HCEC 1CT (cell line): ENCODE results near the gene TMED5.
A peak's percentile ranks its signal among the peaks of the same experiment; 100 is the strongest.
"Not testable (repeated sequence)": the region's sequence is repeated elsewhere in the genome, so short reads cannot be mapped to it uniquely, and the experiment has no call there.

Experiments used
- DNase-seq: peaks from one replicate; pipeline ENCODE4 v3.0.0-alpha.2; 2017

The TMED5 gene

DNA sequence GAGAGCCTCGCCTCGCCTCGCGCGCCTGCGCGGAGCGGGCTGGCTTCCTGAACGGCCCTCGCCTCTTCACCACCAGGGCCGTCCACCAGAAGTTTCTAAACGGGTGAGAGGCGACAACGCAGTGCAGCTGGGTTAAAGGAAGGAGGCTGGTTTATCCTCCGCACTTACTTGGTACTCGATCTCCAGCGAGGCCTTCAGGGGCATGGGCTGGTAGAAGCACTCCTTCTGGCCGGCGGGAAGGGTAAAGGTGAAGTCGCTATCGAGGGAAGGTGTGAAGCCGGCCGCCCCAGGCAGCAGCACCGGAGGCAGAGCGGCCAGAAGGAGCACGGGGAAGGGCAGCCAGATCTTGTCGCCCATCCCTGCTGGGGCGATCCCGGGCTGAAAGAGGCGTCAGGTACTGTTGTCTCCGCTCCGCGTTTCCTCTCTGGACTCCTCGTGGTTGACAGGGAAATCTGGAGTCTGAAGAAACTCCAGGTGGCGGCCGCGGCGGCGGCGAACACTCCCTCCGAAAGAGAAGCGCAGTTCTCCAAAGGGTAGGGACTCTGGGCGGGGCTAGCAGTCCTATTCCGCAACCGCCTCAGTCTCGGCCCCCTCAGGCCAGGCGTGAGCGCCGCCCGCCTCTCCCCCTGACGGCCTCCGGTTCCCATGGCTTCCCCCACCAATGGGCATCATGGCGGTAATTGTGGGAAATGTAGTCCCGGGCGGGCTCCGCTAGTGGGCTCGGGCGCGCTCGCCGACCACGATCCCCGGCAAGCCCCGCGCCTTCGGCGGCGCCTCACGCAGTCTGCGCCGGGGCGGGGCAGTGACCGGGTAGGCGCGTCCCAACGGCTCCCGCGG is at the start of gene TMED5:
Gene TMED5 (minus strand): TSS at position 528 of the 837 bp plus-strand sequence. CDS start 171 bp downstream, at position 357.
- DNase-seq = peak; percentile 99

DNA sequence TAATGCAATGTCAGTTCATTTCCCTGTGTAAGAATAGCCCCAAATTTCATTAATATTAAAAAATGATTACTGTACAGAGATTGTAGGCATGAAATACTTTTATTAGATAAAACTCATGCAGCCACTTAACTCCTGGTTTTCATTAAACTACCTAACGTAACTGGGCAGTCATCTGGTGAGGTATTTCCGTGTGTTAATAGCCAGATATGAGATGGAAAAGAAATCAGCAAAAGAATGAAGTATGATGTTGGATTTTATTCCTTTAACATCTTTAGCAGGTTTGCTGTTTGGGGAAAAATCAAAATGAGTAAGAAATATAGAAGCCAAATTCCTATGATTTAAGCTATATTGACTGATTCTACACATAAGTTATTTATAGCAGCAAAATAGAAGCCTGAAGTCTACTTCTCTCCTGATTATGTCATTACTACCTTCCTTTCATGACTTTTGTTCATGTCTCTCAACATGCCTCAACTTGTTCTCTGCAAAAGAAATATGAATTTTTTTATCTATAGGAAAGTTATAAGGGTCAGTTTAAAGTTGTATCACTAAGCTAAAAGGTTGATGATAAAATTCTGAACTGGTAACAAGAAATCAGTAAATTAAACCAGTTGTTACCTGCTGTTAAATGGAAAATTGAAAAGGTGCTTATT is 42.9 kb upstream of the TMED5 start:
- no peak for DNase-seq

DNA sequence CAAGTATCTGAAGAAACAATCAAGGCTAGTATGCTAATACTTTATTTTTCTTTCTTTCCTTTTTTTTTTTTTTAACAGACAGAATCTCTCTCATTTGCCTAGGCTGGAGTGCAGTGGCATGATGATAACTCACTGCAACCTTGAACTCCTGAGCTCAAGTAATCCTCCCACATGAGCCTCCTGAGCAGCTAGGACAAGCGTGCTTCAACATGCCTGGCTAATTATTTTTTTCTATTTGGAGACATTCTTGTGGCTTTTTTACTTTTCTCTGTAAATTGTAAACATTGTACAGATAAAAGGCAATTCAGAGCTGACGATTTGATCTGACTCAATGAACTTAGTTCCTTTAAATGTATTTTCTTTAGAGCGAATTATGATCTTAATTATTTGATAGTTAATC is 41.7 kb upstream of the TMED5 start:
- no peak for DNase-seq

DNA sequence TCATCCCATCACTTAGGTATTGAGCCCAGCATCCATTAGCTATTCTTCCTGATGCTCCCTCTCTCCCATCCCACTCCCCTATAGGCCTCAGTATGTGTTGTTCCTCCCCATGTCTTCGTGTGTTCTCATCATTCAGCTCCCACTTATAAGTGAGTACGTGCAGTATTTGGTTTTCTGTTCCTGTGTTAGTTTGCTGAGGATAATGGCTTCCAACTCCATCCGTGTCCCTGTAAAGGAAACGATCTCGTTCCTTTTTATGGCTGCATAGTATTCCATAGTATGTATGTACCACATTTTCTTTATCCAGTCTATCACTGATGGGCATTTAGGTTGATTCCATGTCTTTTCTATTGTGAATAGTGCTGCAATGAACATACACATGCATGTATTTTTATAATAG is 40.5 kb upstream of the TMED5 start:
- DNase-seq = not testable (repeated sequence)

DNA sequence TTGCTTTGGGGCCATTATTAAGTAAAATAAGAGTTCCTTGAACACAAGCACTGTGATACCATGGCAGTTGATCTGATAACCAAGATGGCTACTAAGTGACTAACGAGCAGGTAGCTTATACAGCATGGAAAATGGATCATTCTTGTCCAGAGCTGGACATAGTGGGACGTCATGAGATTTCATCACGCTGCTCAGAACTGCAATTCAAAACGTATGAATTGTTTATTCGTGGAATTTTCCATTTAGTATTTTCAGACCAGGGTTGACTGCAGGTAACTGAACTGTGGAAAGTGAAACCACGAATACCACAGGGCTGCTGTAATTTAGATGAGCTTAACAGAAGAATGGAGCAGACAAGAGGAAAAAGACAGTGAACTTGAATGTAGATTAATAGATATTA is 39.2 kb upstream of the TMED5 start:
- no peak for DNase-seq

DNA sequence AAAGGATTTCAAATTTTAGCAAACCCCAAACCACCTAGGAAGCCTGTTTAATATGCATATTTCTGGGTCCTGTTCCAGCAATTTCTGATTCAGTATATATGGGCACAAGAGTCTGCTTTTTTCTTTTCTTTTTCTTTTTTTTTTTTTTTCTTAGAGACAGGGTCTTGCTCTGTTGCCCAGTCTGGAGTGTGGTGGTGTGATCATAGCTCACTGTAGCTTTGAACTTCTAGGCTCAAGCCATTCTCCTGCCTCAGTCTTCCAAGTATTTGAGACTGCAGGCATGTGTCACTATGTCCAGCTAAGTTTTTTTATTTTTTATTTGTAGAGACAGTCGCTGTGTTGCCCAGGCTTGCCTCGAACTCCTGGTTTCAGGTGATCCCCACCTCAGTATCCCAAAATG is 35.1 kb upstream of the TMED5 start:
- DNase-seq = no peak

DNA sequence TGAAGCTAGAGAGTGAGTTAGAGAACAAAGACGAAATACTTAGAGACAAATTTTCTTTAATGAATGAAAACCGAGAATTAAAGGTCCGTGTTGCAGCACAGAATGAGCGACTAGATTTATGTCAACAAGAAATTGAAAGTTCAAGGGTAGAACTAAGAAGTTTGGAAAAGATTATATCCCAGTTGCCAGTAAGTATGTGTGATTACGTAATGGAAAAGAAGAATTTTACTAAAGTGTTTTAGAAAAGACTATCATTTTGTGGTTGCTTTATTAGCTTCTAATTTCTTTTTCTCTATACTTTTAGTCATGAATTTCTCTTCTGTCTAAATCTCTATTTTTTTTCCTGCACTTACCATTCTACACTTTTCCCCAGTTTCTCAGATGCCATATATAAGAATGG is 27.0 kb upstream of the TMED5 start:
- no peak for DNase-seq

DNA sequence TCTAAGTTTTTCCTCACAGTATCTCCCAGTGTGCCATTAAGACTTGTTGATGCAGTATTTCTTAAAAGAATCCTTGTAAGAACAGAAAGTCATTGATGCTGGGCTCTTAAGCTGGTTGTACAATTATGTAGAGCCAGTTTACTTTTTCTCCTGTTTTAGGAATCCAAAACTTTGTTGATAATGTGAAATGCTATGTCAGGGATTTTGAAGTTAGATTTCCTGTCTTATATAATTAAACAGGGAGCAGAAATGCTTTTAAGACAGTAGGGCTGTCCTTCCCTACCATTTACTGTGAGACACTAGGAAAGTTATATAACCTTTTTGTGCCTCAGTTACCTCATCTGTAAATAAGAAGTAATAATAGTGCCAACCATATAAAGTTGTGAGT is 26.3 kb upstream of the TMED5 start:
- no peak for DNase-seq

DNA sequence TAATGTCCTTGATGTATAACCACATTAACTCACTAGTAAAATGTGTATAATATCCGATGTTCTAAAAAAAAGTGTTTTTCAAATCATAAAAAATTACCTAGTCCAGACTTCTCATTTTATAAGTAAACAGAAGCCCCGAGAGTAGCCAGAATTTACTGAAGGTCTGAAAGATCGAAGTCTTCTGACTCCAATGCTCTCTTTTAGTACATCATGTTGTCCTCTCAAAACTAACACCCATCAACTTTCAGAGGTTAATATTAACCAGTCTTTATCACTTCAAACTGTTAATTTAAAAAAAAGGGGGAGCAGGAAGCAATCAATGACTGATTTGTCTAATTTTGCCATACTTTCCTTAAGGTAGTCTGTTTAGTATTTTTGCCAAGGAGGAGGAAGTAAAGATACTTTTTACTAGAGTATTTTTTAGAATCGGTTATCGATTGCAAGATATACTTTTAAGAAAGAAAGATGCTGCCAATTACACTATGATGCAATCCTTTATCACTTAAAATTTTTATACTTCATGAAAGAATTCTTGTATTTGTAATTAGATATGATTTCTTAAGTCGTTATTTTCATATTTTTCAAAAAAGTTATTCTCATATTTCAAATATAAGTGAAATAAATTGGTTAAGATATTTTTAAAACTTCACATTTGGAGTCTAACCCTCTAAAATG is 25.8 kb upstream of the TMED5 start:
- DNase-seq = no peak

DNA sequence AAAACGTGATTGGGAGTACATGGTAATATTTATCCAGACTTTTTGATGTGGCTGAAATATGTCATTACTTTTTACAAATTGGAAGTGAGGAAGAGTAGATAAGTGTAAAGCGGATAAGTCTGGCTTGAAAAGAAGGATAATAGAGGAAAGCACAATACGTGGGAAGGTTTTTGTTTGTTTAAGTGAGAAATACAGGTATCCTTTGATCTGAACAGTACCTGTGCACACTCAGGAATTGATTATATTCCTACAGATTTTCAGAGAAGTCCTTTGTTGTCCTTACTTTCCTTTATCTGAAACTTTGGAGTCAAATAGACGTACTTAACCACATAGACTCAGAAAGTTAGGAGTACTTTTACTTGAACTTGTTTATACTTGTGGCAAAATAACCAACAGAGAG is 20.5 kb upstream of the TMED5 start:
- no peak for DNase-seq

DNA sequence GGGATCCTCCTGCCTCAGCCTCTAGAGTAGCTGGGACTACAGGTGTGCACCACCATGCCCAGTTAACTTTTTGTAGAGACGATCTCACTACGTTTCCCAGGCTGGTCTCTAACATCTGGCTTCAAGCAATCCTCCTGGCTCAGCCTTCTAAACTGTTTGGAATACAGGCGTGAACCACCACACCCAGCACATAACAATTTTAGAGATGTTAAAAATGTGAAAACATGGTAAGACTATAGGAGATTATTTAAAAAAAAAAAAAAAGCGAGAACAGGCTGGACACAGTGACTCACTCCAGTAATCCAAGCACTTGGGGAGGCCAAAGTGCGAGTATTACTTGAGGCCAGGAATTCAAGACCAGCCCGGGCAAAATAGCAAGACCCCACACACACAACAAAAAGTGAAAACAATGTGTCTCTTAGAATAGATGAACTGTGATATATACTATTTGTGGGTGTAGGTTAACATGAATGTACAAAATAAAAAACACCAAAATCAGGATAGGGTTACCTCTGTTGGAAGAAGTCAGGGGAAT is 19.9 kb upstream of the TMED5 start:
- DNase-seq = no peak

DNA sequence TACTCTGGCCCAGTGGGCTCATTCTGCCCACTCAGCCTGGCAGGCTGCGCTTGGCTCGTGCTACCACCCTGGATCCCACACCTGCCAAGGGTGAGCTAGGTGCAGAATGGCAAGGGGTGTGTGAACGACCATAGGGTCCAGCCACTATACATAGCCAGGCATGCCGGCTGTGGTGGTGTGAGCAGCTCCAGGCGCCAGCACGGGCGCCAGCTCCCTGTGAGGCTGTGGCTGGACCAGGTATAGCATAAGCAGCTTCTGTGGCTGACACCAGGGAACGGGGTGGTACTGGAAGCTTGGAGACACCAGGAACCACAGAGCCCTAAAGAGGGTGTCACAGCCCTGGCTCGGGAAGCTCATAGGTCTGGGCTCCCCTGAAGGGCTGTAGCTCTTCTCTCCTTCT is 18.9 kb upstream of the TMED5 start:
- DNase-seq = no peak

DNA sequence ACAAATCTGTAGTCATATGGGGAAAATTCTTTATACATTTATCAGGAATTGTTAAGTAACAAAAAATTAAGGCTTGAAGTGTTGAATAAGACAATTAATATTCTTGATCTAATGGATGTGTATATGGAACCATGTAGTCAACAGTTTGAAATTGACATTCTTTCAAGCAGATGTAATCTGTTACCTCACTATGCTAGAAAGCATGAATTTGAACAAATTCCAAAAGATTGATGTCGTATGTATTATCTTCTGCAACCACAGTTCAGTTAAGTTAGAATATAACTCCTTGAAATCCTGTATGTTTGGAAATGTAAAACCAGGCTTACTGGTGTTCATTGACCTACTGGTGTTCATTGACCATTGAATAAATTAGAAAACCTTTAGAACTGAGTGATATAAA is 16.4 kb upstream of the TMED5 start:
- no peak for DNase-seq

DNA sequence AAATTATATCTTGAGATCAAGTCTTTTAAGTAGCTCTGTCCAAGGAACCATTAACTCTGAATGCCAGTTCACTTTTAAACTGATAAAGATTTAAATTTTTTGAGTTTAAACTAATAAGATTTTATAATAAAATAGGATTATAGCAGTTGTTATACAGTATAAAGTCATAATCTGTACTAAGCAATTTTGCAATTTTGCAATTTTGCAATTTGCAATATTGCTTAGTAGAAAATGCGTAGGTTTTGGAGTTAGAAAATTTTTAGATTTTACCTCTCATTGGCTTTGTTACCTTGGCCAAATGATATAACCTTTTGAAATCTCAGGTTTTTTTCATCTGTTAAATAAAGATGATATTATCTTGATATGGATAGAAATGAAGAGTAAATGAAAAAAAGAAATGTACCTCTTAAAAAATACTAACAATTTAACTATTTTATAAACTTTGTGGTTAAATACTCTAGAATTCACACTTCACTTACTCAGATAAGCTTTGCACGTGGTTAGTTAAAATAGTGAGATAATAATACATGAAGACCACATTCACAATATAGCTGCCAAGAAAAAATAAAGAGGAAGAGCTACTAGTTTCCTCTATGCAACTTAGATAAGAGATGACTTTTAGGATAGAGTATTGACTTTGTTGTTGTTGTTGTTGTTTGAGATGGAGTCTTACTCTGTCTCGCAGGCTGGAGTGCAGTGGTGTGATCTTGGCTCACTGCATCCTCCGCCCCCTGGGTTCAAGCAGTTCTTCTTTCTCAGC is 14.2 kb upstream of the TMED5 start:
- DNase-seq = no peak

DNA sequence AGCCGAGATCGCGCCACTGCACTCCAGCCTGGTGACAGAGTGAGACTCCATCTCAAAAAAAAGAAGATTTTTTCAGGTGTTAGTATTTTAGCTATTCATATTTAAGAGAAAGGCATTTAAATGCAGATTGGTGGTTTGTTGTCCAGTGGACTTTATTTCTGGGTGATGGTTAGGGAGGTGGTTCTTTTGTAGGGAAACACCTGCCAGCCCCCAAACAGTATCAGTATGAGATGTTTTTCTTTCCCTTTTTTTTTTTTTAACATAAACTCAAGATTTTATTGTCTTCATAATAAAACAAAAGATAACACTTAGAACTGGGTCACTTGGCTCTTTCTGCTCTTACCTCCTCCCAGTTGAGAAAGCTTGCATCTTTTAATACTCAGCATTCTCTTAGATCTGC is 10.2 kb upstream of the TMED5 start:
- DNase-seq = no peak

DNA sequence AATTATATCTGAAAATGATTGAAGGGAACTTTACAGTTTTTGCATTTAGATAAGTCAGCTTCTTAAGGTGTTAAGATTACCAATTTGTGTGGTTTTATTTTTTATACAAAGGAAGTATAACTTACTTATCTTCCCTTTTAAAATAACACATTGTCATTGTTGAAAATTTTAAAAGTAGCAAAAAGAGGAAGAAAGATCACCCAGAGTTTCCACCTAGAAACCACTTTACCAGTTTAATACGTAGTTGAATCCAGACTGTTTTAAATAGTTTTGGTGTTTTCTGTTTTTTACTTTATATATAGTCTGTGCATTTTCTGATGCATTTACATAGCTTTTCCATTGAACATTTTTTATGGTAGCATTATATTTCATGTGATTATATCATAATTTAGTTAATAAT is 6.5 kb upstream of the TMED5 start:
- DNase-seq = no peak

DNA sequence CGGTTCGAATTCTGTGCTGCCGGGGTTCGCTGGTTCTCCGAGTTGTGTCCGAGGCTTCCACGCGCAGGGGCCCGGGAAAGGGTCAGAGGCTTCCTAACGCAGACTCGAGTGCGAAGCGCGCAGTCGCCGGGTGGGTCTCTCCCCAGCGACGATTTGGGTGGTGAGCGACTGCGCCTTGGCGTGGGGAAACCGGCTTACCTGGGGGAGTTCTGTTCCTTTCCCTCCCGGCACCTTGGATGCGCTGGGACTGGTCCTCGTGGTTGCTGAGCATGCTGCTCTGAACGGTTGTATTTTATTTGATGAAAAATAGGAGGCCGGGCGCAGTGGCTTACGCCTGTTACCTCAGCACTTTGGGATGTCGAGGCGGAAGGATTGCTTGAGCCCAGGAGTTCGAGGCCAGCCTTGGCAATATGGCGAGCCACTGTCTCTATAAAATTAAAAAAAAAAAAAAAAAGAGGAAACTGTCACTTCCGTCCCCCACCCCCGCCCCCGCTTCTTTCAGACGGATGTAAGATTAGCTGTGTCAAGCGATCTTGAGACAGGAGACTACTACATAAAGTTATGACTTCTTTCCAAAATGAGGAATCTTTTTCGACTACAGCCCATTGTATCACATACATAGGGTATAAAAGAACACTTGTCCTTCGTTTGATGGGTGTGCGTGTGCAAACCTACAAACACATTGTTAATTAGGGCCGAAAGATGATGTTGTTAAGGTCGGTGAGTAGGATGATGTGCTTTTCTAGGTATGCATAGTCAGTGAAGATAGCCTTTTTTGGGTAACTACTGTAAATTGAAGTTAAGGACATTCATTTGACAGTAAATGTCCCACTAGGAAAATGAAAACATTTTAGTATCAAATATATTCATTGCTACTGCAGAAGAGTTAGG is 755 bp upstream of the TMED5 start, which contains the start of gene CCDC18:
Gene CCDC18 (plus strand): TSS at position 2 of the 891 bp plus-strand sequence. CDS start 2,638 bp downstream, outside the sequence.
- peak; percentile 25 for DNase-seq

DNA sequence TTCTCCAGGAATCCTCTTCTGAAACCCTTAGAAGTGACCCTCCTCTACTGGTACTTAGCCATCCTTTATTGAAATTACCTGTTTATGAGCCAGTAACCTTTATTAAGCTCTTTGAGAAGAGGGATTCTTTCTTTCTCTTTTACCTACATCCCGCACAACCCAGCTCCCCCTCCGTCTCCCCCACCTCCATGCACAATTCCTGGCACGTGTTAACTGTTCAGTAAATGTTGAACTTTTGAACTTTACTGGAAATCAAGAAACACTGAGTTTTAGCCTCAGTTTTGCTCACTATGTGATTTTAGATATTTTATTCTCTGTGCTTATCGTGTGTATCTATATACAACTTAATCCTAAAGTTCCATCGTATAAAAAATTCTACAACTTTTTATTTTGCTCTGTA is 1.8 kb downstream of the TMED5 start:
- DNase-seq = no peak

DNA sequence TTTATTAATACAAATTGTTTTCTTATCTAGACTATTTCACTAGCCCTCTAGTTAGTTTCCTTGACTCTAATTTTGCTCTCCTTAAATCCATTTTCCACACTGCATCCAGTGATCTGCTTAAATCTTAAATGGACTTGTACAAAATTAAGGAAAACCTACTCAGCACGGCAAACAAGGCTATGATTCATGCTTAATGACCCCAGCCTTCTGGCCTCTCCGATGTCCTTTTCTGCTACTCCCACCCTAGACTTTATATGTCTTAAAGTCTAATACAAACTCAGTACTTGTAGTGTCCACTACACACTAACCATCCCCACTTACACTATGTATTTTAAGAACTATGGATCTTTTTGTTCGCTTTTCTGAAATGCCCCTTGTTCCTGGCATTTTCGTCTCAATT is 2.2 kb downstream of the TMED5 start:
- peak; percentile 41 for DNase-seq

DNA sequence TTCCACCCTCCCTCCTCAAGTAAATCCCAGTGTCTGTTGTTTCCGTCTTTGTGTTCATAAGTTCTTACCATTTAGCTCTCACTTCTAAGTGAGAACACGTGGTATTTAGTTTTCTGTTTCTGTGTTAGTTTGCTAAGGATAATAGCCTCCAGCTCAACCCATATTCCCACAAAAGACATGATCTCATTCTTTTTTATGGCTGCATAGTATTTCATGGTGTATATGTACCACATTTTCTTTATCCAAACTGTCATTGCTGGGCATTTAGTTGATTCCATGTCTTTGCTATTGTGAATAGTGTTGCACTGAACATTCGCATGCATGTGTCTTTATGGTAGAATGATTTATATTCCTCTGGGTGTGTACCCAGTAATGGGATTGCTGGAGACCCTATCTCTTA is 5.6 kb downstream of the TMED5 start:
- not testable (repeated sequence) for DNase-seq

DNA sequence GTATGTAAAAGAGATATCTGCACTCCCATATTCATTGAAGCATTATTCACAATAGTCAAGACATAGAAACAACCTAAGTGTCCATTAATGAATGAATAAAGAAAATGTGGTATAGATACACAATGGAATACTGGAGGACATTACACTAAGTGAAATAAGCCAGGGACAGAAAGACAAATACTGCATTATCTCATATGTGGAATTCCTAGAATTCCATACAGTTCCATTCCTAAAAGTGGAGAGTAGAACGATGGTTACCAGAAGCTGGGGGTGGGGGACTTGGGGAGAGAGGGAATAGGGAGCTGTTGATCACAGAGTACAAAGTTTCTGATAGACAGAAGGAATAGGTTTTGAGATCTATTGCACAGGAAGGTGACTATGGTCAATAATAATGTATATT is 7.4 kb downstream of the TMED5 start:
- no peak for DNase-seq

DNA sequence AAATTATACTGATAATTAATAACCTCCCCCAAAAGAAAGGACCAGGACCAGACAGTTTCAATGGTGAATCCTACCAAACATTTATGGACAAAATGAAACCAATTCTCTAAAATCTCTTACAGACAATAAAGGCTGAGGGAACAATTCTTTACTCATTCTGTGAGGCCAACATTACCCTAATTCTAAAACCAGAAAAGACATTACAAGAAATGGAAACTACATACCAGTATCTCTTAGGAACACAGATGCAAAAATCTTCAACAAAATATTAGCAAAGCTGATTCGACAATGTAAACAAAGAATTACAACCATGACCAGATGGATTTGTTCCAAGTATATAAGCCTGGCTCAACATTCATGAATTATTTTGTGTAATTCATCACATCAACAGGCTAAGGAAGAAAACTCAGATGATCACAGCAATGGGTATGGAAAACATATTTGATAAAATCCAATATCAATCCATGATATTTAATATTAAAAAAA is 8.6 kb downstream of the TMED5 start:
- DNase-seq = peak; percentile 20
